H1 (cell line): ENCODE data around the gene ZBTB44. TPM values are rescaled to one million over a fixed set of nuclear protein-coding genes. Genes with fewer than 3 reads are reported as not detected.

Experiments
- KDM4A ChIP-seq: IDR thresholded peaks from one replicate; pipeline ENCODE4 v1.7.1; 2012; ENCODE audit warnings: low read depth, mild to moderate bottlenecking, moderate library complexity, low read length, inconsistent platforms; ENCODE audit not compliant: severe bottlenecking
- RNF2 ChIP-seq: fragments of 200-900, 300-1000 bp; sonication (generic); IDR thresholded peaks from 2 replicates; pipeline ENCODE4 v1.7.1; 2016; ENCODE audit warnings: borderline replicate concordance, low read depth, mild to moderate bottlenecking, antibody characterized with exemption, low read length; ENCODE audit not compliant: poor library complexity, severe bottlenecking; ENCODE audit errors: missing control alignments
- SIN3A ChIP-seq, 2 experiments: IDR thresholded peaks in 1 of 2; conservative IDR thresholded peaks in 1 of 2; 2 replicates each; pipeline ENCODE4 v1.6.1; 2011 to 2012; ENCODE audit warnings: low read length in 2 of 2, improper control_type of control experiment in 1 of 2, low read depth in 1 of 2, mild to moderate bottlenecking in 1 of 2
- polyA plus RNA-seq, 7 experiments: library from polyadenylated mRNA; depleted of rRNA in 3 of 7; stranded (reverse) in 5 of 7; unstranded in 2 of 7; fragments of >200 nt in 5 of 7; fragments of 200-250 nt in 2 of 7; gene quantifications; 1 replicate in 5 of 7; 2 replicates in 1 of 7; 4 replicates in 1 of 7; pipeline versions ENCODE4 v1.2.1 to v1.2.3, GENCODE V29; 2011 to 2013; ENCODE audit warnings: missing spikeins in 2 of 7, mixed read lengths in 2 of 7
- total RNA-seq: library from RNA; stranded (reverse); fragmentation: NEBNext Ultra II Directional; extraction: Animal tissue kit (Norgen Biotek cat#: 25700); gene quantifications from 2 replicates; pipeline ENCODE4 v1.2.1, GENCODE V29; 2021

The ZBTB44 gene
- total and polyA plus RNA-seq, 2 of the 8 experiments (the other 6 are each of a cell fraction or from before 2014, with no cell fraction given), result 37.2 to 158 TPM

DNA sequence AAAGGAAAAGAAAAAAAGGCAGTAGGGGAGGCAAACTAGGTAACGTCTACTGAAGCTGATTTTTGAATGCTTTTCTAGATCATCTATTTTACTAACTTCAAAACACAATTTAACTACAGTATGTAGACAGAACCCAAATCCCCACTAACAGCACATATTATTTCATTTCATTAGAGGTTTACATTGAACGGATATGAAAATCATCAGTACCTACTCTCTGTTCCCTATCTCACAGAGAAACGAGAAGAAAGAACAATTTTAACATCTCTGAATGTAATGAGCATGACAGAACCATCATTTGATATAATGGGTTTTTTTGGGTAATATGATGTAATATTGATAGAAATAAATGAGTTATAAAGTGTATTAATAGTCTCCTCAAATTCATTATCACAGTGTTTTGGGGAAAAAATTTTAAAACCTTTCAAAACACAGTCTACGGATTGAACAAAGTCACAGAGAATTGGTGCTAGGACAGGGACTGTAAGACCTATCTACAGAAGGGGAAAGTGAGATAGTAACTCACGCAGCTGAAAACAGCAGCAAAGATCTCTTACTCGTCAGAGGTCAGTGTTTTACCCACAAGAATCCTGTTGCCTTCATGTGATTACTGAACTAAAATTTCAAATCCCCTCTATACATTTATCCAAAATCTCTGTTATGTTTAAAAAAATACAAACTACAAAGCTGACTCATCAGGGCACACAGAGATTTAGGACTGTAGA lies 77.3 kb downstream of the ZBTB44 start (continued):
- TF ChIP-seq RNF2, result no peak
- no peak for TF ChIP-seq KDM4A
- TF ChIP-seq SIN3A (conservative IDR thresholded peaks at IDR 0.05 in 1 of 2, IDR thresholded peaks at IDR 0.05 in 1 of 2; ENCODE audit: low read depth in 1 of 2, low read length in 2 of 2), result no peak
